ENCODE measurements around the gene PTGS1. TPM values are rescaled to one million over a fixed set of nuclear protein-coding genes. Genes with fewer than 3 reads are reported as not detected.
"Not testable (repeated sequence)": the region's sequence is repeated elsewhere in the genome, so short reads cannot be mapped to it uniquely, and the experiment has no call there.

PTGS1 gene
- total and polyA plus RNA-seq, 4 experiments from 2014 or later, result 0.17 to 0.49 (median 0.28) TPM; not detected in 1

- H3K27ac ChIP-seq (ENCODE audit: low read depth, low read length), result no peak overlapping the region
- intact Hi-C loops (cut with micrococcal nuclease), result no loop called here
- no peaks in the 10 kb centered on the region for H3K9me3 ChIP-seq (ENCODE audit: control insufficient read depth in 1 of 2, low read length in 2 of 2)
- H3K36me3 ChIP-seq (ENCODE audit: insufficient read depth, low read length), result no peaks in the 10 kb centered on the region
- Mint-ChIP-seq H3K27me3 (peaks cover 14 to 17% of the 10 kb centered on the region in 2 donors), H3K27ac (no peak overlapping the region), H3K36me3 (no peaks in the 10 kb centered on the region), H3K9me3 (peaks cover 0 to 21% (median 5%) of the 10 kb centered on the region in 8 donors), H3K4me1 (no peaks in the 10 kb centered on the region), H3K4me3 (no peak overlapping the region)
- H3K4me1 ChIP-seq (ENCODE audit: insufficient read depth, low read length), result no peaks in the 10 kb centered on the region
- no peak for DNase-seq
- ChIA-PET POLR2A (ENCODE audit: partially characterized antibody) (no interaction called here), CTCF (ENCODE audit: partially characterized antibody) (interaction anchor here (0.7 to 7.2 kb wide), 3 partner anchors 92 to 256 kb away, joined by 3 to 165 read pairs (median 3); no protein-coding TSS in a partner anchor)
- no peak overlapping the region for H3K4me3 ChIP-seq (ENCODE audit: low read length in 2 of 2)
- no peaks in the 10 kb centered on the region for H3K27me3 ChIP-seq (ENCODE audit: insufficient read depth, low read length)
These were observed 15.4 kb upstream of the PTGS1 start for GRCh38 chr9:122355336-122355875.

- Histone ChIP-seq H3K4me1 (ENCODE audit: insufficient read depth, low read length) (no peaks in the 10 kb centered on the region), H3K4me3 (ENCODE audit: low read length in 2 of 2) (no peak overlapping the region), H3K9me3 (ENCODE audit: control insufficient read depth in 1 of 2, low read length in 2 of 2) (no peaks in the 10 kb centered on the region), H3K27ac (ENCODE audit: low read depth, low read length) (no peak overlapping the region), H3K36me3 (ENCODE audit: insufficient read depth, low read length) (no peaks in the 10 kb centered on the region), H3K27me3 (ENCODE audit: insufficient read depth, low read length) (no peaks in the 10 kb centered on the region)
- H3K27me3 Mint-ChIP-seq, result peaks cover 7 to 10% of the 10 kb centered on the region in 2 donors
- DNase-seq, result no peak
- intact Hi-C loops (cut with micrococcal nuclease), result no loop called here
- ChIA-PET POLR2A (ENCODE audit: partially characterized antibody) (no interaction called here), CTCF (ENCODE audit: partially characterized antibody) (interaction anchor here (1.4 to 1.5 kb wide), 2 partner anchors 231 to 257 kb away, joined by 3 to 4 read pairs; no protein-coding TSS in a partner anchor)
- no peaks in the 10 kb centered on the region for H3K4me1 Mint-ChIP-seq
- no peaks in the 10 kb centered on the region for H3K36me3 Mint-ChIP-seq
- H3K4me3 Mint-ChIP-seq, result no peak overlapping the region
- peaks cover 0 to 21% (median 5%) of the 10 kb centered on the region in 8 donors for H3K9me3 Mint-ChIP-seq
- H3K27ac Mint-ChIP-seq, result peak overlapping the region in 1 of 7 donors; percentile 7
These were observed 14.2 kb upstream of the PTGS1 start for GRCh38 chr9:122356627-122357026.

- no peaks in the 10 kb centered on the region for H3K27me3 ChIP-seq (ENCODE audit: insufficient read depth, low read length)
- H3K27ac Mint-ChIP-seq, result no peak overlapping the region
- no peak overlapping the region for H3K4me3 ChIP-seq (ENCODE audit: low read length in 2 of 2)
- no peaks in the 10 kb centered on the region for H3K4me1 Mint-ChIP-seq
- ChIA-PET POLR2A (ENCODE audit: partially characterized antibody) (no interaction called here), CTCF (ENCODE audit: partially characterized antibody) (no interaction called here)
- no peak overlapping the region for H3K4me3 Mint-ChIP-seq
- H3K27ac ChIP-seq (ENCODE audit: low read depth, low read length), result no peak overlapping the region
- H3K4me1 ChIP-seq (ENCODE audit: insufficient read depth, low read length), result no peaks in the 10 kb centered on the region
- H3K36me3 ChIP-seq (ENCODE audit: insufficient read depth, low read length), result no peaks in the 10 kb centered on the region
- peaks cover 0 to 8% (median 2%) of the 10 kb centered on the region in 8 donors for H3K9me3 Mint-ChIP-seq
- no peaks in the 10 kb centered on the region for H3K9me3 ChIP-seq (ENCODE audit: control insufficient read depth in 1 of 2, low read length in 2 of 2)
- no peak for DNase-seq
- intact Hi-C loops (cut with micrococcal nuclease), result no loop called here
- H3K36me3 Mint-ChIP-seq, result no peaks in the 10 kb centered on the region
- H3K27me3 Mint-ChIP-seq, result peaks cover 5 to 9% of the 10 kb centered on the region in 2 donors
These were observed 9.9 kb upstream of the PTGS1 start for GRCh38 chr9:122360891-122361290.

GRCh38 chr9:122363131-122363530 is 7.7 kb upstream of the PTGS1 start:
- POLR2A ChIA-PET (ENCODE audit: partially characterized antibody); H3K27me3 ChIP-seq (ENCODE audit: insufficient read depth, low read length); H3K4me1 ChIP-seq (ENCODE audit: insufficient read depth, low read length); H3K4me3 Mint-ChIP-seq; H3K4me1 Mint-ChIP-seq; H3K4me3 ChIP-seq (ENCODE audit: low read length in 2 of 2); H3K36me3 ChIP-seq (ENCODE audit: insufficient read depth, low read length); H3K9me3 Mint-ChIP-seq; intact Hi-C loops (cut with micrococcal nuclease); DNase-seq; H3K27ac ChIP-seq (ENCODE audit: low read depth, low read length); H3K36me3 Mint-ChIP-seq; H3K9me3 ChIP-seq (ENCODE audit: control insufficient read depth in 1 of 2, low read length in 2 of 2); H3K27ac Mint-ChIP-seq; H3K27me3 Mint-ChIP-seq: not testable (repeated sequence)
- CTCF ChIA-PET (ENCODE audit: partially characterized antibody), result interaction anchor here (1.6 to 1.8 kb wide), 2 partner anchors 13 to 264 kb away, joined by 3 to 8 read pairs; no protein-coding TSS in a partner anchor

- Mint-ChIP-seq H3K27me3 (peaks cover 1 to 4% of the 10 kb centered on the region in 2 donors), H3K9me3 (peaks cover 0 to 4% (median under 1%) of the 10 kb centered on the region in 8 donors), H3K36me3 (no peaks in the 10 kb centered on the region), H3K27ac (no peak overlapping the region), H3K4me3 (no peak overlapping the region), H3K4me1 (no peaks in the 10 kb centered on the region)
- H3K9me3 ChIP-seq (ENCODE audit: control insufficient read depth in 1 of 2, low read length in 2 of 2), result no peaks in the 10 kb centered on the region
- no peaks in the 10 kb centered on the region for H3K4me1 ChIP-seq (ENCODE audit: insufficient read depth, low read length)
- no peak overlapping the region for H3K4me3 ChIP-seq (ENCODE audit: low read length in 2 of 2)
- intact Hi-C loops (cut with micrococcal nuclease), result no loop called here
- POLR2A ChIA-PET (ENCODE audit: partially characterized antibody), result no interaction called here
- CTCF ChIA-PET (ENCODE audit: partially characterized antibody), result interaction anchor here (1.8 kb wide), 1 partner anchor 14 kb away, joined by 8 read pairs; no protein-coding TSS in a partner anchor
- no peak for DNase-seq
- H3K27ac ChIP-seq (ENCODE audit: low read depth, low read length), result no peak overlapping the region
- H3K27me3 ChIP-seq (ENCODE audit: insufficient read depth, low read length), result no peaks in the 10 kb centered on the region
- no peaks in the 10 kb centered on the region for H3K36me3 ChIP-seq (ENCODE audit: insufficient read depth, low read length)
These were observed 6.6 kb upstream of the PTGS1 start for GRCh38 chr9:122364117-122364782.

- H3K27me3 Mint-ChIP-seq, result peaks cover under 1 to 2% of the 10 kb centered on the region in 2 donors
- no peak overlapping the region for H3K4me3 Mint-ChIP-seq
- H3K9me3 Mint-ChIP-seq, result peaks cover 0 to 4% (median 0%) of the 10 kb centered on the region in 8 donors
- ChIA-PET POLR2A (ENCODE audit: partially characterized antibody) (no interaction called here), CTCF (ENCODE audit: partially characterized antibody) (no interaction called here)
- DNase-seq, result no peak
- Histone ChIP-seq H3K9me3 (ENCODE audit: control insufficient read depth in 1 of 2, low read length in 2 of 2) (no peaks in the 10 kb centered on the region), H3K27me3 (ENCODE audit: insufficient read depth, low read length) (no peaks in the 10 kb centered on the region), H3K27ac (ENCODE audit: low read depth, low read length) (no peak overlapping the region), H3K36me3 (ENCODE audit: insufficient read depth, low read length) (no peaks in the 10 kb centered on the region), H3K4me3 (ENCODE audit: low read length in 2 of 2) (no peak overlapping the region), H3K4me1 (ENCODE audit: insufficient read depth, low read length) (no peaks in the 10 kb centered on the region)
- H3K36me3 Mint-ChIP-seq, result no peaks in the 10 kb centered on the region
- H3K27ac Mint-ChIP-seq, result no peak overlapping the region
- intact Hi-C loops (cut with micrococcal nuclease), result no loop called here
- H3K4me1 Mint-ChIP-seq, result no peaks in the 10 kb centered on the region
These were observed 6.1 kb upstream of the PTGS1 start for GRCh38 chr9:122364783-122365150.

GRCh38 chr9:122366074-122366660 is 4.7 kb upstream of the PTGS1 start:
- Mint-ChIP-seq H3K9me3 (peaks cover 0 to 4% (median 0%) of the 10 kb centered on the region in 8 donors), H3K4me3 (no peak overlapping the region), H3K27me3 (peaks cover 3 to 7% of the 10 kb centered on the region in 2 donors), H3K4me1 (peaks cover 3 to 8% (median 5%) of the 10 kb centered on the region in 4 donors), H3K27ac (no peak overlapping the region), H3K36me3 (no peaks in the 10 kb centered on the region)
- intact Hi-C loops (cut with micrococcal nuclease), result no loop called here
- CTCF ChIA-PET (ENCODE audit: partially characterized antibody), result no interaction called here
- Histone ChIP-seq H3K27me3 (ENCODE audit: insufficient read depth, low read length) (no peaks in the 10 kb centered on the region), H3K27ac (ENCODE audit: low read depth, low read length) (no peak overlapping the region), H3K36me3 (ENCODE audit: insufficient read depth, low read length) (no peaks in the 10 kb centered on the region), H3K9me3 (ENCODE audit: control insufficient read depth in 1 of 2, low read length in 2 of 2) (no peaks in the 10 kb centered on the region), H3K4me1 (ENCODE audit: insufficient read depth, low read length) (peaks cover 7% of the 10 kb centered on the region), H3K4me3 (ENCODE audit: low read length in 2 of 2) (no peak overlapping the region)
- DNase-seq, result no peak
- POLR2A ChIA-PET (ENCODE audit: partially characterized antibody), result no interaction called here

Data from CD4-positive, alpha-beta memory T cell (primary cell).